Muscle layer of duodenum (tissue), 2 donors: ENCODE measurements around the gene CNTNAP2.

Experiments used
- H3K27ac ChIP-seq: one replicate; pipeline ENCODE4 v1.7.0; 2013; ENCODE audit warnings: mild to moderate bottlenecking, low read length
- H3K27me3 ChIP-seq: one replicate; pipeline ENCODE4 v1.7.0; 2013; ENCODE audit warnings: low read depth, mild to moderate bottlenecking, control low read depth, low read length
- H3K36me3 ChIP-seq, 2 donors: one replicate each; pipeline ENCODE4 v1.7.0; 2013; ENCODE audit warnings: low read length in 2 of 2, control low read depth in 1 of 2, mild to moderate bottlenecking in 1 of 2; ENCODE audit not compliant: insufficient read depth in 2 of 2, control insufficient read depth in 1 of 2
- H3K4me1 ChIP-seq, 2 donors: one replicate each; pipeline ENCODE4 v1.7.0; 2013; ENCODE audit warnings: low read length in 2 of 2, mild to moderate bottlenecking in 2 of 2, control low read depth in 1 of 2, moderate library complexity in 1 of 2; ENCODE audit not compliant: insufficient read depth in 2 of 2, control insufficient read depth in 1 of 2
- H3K4me3 ChIP-seq, 2 donors: one replicate each; pipeline ENCODE4 v1.7.0; 2013; ENCODE audit warnings: low read length in 2 of 2, low read depth in 1 of 2, mild to moderate bottlenecking in 1 of 2
- H3K9me3 ChIP-seq, 2 donors: one replicate each; pipeline ENCODE4 v1.7.0; 2013; ENCODE audit warnings: low read length in 2 of 2, control low read depth in 1 of 2, mild to moderate bottlenecking in 1 of 2; ENCODE audit not compliant: control insufficient read depth in 1 of 2
- donor health status: healthy.

The CNTNAP2 gene

DNA sequence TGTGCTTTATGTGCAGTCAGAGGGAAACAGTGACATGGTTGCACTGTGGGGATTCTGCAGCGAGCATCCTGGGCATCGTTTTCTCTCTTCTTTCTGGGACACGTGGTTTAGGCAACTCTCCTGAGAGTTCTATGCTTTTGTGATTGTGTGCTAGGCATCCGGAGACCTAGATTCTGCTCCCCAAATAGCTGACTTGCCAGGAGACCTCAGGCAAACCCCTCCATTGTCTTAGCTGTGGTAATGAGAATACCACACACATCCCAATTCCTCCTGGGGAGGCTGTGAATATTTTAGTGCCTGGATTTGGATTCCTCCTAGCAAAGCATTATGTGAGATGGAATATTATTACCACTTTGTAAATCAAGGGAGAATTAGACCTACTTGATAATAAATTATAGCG is 1862.0 kb downstream of the CNTNAP2 start:
- no peaks in the 10 kb centered on the region for H3K4me1 ChIP-seq
- H3K9me3 ChIP-seq, result no peaks in the 10 kb centered on the region
- no peak overlapping the region for H3K4me3 ChIP-seq
- H3K27me3 ChIP-seq, result no peaks in the 10 kb centered on the region
- H3K27ac ChIP-seq, result no peak overlapping the region
- no peaks in the 10 kb centered on the region for H3K36me3 ChIP-seq

DNA sequence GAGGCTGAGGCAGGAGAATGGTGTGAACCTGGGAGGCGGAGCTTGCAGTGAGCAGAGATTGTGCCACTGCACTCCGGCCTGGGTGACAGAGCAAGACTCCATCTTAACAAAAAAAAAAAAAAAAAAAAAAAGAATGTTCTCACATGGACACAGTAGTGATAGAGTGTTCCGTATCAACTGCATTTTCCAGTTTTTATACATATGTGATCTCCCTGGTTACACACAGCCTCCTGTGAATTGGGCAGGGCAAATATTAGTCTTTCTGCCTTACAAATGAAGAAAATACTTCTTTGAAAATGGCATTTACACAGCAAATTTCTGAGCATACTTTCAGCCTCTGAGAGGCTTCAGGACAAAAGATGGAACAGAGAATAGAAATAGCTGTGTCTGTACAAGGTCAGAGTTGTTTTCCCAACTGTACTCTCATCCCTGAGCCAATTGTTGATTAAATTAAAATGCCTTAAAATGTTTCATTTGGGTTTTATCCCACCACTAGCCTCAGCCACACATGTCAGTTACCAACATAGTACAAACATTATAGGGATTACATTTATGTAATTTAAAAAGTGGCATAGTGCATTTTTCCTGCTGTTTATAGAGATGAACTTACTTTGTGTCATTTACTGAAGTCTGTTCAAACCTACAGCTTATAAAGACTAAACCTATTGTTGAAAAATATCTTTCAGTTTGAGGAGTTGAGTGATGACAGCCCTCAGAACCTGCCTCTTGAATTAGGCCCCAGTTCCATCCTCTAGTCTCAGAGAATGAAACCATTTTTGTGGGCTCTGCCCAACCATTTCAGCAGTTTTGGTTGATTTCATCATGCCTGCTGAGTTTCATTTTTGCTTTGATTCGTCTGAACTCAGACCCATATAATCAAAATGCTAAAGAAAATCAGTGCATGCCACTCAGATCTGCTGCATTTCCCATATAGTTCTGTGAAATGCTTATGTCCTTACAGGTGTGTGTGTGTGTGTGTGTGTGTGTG is 1864.5 kb downstream of the CNTNAP2 start:
- Histone ChIP-seq H3K4me3 (no peak overlapping the region), H3K27ac (no peak overlapping the region), H3K27me3 (no peaks in the 10 kb centered on the region), H3K4me1 (no peaks in the 10 kb centered on the region), H3K9me3 (no peaks in the 10 kb centered on the region), H3K36me3 (no peaks in the 10 kb centered on the region)

DNA sequence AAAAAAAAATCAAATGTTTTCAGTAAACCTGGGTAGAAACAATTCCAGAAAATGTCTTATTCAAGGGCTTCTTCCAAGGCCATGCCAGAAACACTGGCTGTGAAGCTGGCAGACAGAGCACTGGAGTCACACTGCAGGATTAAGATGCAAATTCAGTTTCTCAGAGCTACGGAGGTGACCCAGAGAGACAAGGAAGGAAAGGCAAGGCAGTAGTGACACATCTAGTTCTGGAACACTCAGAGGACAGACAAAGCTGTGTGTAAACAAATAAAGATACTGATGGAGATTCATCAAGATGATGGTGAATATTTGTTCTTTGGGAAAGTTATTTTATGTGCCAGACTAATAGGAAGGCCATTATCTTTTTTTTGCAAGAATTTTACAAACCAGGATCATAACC is 1865.7 kb downstream of the CNTNAP2 start:
- H3K4me1 ChIP-seq, result no peaks in the 10 kb centered on the region
- H3K36me3 ChIP-seq, result no peaks in the 10 kb centered on the region
- no peak overlapping the region for H3K4me3 ChIP-seq
- H3K9me3 ChIP-seq, result no peaks in the 10 kb centered on the region
- H3K27ac ChIP-seq, result no peak overlapping the region
- H3K27me3 ChIP-seq, result no peaks in the 10 kb centered on the region

DNA sequence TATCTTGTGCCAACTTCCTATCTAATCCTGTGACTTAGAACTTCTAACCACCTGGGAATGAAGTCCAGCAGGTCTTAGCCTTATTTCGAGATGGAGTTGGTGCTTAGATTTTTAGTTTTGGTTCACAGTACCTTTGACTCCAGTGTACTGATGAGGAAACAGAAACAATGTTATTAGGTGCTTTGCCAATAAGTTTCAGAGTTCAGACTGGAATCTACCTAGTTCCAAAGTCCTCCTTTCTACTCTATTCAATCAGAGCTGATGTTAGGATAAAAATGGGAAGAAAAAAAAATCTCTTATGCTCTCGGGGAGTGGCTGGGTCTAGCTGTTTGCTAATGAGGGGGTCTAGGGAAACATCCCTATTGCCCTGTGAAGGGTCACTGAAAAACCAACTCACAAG is 1867.7 kb downstream of the CNTNAP2 start:
- H3K36me3 ChIP-seq, result no peaks in the 10 kb centered on the region
- no peak overlapping the region for H3K27ac ChIP-seq
- no peak overlapping the region for H3K4me3 ChIP-seq
- H3K4me1 ChIP-seq, result no peaks in the 10 kb centered on the region
- H3K9me3 ChIP-seq, result no peaks in the 10 kb centered on the region
- no peaks in the 10 kb centered on the region for H3K27me3 ChIP-seq

DNA sequence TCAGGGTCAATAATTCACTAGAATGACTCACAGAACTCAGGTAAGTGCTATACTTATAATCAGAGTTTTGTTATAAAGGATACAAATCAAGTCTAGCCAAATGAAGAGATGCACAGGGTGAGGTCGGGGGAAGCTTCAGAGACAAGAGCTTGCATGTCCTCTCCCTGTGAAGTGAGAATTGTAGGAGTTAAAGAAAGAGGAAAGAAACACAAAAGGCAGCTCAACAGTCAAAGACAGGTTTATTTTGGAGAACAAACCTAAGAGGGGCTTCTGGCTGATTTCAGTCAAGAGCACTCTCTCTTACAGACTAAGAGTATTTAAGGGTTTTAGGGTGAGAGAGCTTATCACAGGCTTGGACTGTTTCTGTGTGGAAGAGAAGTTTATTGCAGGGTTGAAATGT is 1873.5 kb downstream of the CNTNAP2 start:
- Histone ChIP-seq H3K9me3 (peaks cover 0 to 6% of the 10 kb centered on the region in 2 donors), H3K4me1 (no peaks in the 10 kb centered on the region), H3K27me3 (no peaks in the 10 kb centered on the region), H3K36me3 (no peaks in the 10 kb centered on the region), H3K27ac (no peak overlapping the region), H3K4me3 (no peak overlapping the region)

DNA sequence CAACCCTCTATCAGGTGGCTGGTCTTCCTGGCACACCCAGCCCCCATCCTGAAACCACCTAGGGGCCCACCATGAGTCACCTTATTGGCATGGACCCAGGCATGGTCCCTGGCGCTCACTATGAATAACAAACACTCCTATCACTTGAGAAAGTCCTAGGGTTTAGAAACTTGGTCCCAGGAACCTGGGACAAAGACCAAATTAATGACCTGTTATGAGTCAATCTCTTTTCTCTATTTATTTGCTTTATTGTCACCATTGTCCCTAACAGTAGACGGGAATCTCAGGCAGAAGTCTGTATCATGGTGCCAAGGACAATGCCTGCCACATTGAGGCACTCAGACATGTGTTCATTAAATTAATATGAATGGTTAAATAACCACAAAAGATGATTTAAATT is 1874.3 kb downstream of the CNTNAP2 start:
- Histone ChIP-seq H3K27me3 (no peaks in the 10 kb centered on the region), H3K36me3 (no peaks in the 10 kb centered on the region), H3K27ac (no peak overlapping the region), H3K4me3 (no peak overlapping the region), H3K4me1 (no peaks in the 10 kb centered on the region), H3K9me3 (peaks cover 0 to 6% of the 10 kb centered on the region in 2 donors)

DNA sequence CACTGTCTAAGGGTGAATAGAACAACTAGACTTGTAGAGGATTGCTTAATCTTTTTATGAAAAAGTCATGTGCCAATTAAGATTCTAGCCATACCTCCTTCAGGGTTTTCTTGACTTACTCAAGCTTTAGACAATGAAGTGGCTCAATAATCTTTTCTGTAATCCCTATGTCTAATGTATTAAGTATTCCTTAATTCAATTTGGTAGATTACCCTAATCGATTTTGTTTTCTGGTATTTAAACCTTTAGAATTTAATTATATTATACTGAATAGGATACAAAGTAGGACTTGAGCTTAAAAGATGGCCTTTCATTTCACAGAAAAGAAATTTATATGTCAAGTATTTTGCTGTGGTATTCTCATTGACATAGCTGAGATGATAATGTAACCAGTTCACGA is 1876.1 kb downstream of the CNTNAP2 start:
- no peaks in the 10 kb centered on the region for H3K27me3 ChIP-seq
- no peak overlapping the region for H3K27ac ChIP-seq
- no peaks in the 10 kb centered on the region for H3K4me1 ChIP-seq
- no peaks in the 10 kb centered on the region for H3K36me3 ChIP-seq
- H3K9me3 ChIP-seq, result peaks cover 0 to 6% of the 10 kb centered on the region in 2 donors
- H3K4me3 ChIP-seq, result no peak overlapping the region

DNA sequence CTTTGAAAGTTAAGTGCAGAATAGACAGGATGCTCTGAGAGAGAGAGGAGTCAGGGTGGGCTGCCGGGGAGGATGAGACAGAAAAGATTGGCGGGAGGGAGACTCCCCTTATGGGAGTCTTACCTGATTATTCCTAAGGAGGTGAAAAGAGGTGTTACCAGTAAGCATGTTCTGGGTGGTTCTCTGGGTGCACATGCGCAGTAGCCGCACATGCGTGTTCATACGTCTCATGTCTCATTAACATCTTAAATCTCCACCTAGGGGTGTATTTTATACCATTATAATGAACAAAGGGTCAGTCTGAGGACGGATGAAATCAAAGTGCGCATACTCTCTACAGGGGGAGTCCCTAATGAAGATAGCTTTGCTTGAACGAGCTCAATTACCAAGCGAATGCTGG is 1881.0 kb downstream of the CNTNAP2 start:
- Histone ChIP-seq H3K27ac (no peak overlapping the region), H3K4me3 (no peak overlapping the region), H3K36me3 (no peaks in the 10 kb centered on the region), H3K9me3 (no peaks in the 10 kb centered on the region), H3K4me1 (no peaks in the 10 kb centered on the region), H3K27me3 (no peaks in the 10 kb centered on the region)

DNA sequence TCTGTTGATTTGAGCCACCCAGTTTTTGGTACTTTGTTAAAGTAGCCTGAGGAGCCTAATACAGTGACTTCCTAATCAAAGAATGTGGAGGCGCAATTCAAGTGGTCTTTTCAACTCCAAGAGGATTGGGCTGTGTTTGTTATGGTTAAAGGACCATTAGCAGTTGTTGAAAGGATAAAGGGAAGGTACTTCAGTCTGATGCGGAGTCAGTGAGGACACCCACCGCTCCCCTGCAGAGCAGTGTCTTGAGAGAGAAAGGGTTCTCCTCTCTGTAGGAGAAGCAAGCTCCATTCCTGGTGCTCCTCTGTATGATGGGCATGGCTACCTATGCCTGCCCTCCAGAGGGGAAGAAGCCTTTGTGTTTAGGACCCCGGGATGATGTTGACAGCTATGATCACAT is 1883.4 kb downstream of the CNTNAP2 start:
- Histone ChIP-seq H3K27me3 (no peaks in the 10 kb centered on the region), H3K4me1 (no peaks in the 10 kb centered on the region)

DNA sequence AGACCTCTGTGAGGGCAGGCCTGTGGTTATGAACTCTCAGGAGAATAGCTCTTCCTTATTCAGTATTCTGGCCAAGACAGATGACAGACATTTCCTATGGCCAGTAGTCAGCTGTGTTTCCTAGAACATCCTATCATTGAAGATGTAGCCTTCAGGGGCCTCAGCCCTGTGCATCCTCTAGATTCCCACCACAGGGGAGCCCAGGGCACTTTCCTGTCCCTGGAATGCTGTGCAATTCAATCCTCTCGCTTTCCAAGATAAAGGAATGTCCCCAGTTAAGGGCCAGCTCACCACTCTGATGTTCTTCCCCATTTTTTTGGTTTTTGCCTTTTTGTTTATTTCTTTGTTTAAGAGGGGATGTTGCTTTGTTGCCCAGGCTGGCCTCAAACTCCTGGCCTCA is 1895.2 kb downstream of the CNTNAP2 start:
- no peak overlapping the region for H3K27ac ChIP-seq
- no peaks in the 10 kb centered on the region for H3K36me3 ChIP-seq
- H3K9me3 ChIP-seq, result no peaks in the 10 kb centered on the region
- H3K27me3 ChIP-seq, result no peaks in the 10 kb centered on the region
- no peak overlapping the region for H3K4me3 ChIP-seq
- no peaks in the 10 kb centered on the region for H3K4me1 ChIP-seq

More for the DNA sequence above, 1883.4 kb downstream of the CNTNAP2 start:
- Histone ChIP-seq H3K36me3 (no peaks in the 10 kb centered on the region), H3K27ac (no peak overlapping the region), H3K4me3 (no peak overlapping the region), H3K9me3 (no peaks in the 10 kb centered on the region)

DNA sequence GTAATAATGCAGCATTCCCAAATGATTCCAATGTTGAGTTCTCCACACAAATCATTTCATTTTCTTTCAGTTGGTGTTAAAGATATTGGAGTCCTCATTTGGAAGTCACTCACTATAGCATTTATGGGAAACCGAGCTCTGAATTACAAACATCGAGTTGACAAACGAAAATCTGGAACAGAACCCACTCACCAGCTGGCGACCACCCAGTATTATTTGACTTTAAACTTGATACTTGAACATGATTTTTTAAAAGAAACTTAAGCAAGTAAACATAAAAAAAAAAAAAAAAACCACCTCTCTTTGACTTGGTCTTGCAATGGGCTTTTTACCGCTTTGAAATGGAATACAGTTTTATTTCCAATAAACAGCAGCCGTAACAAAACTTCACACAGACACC is 1897.4 kb downstream of the CNTNAP2 start:
- no peaks in the 10 kb centered on the region for H3K4me1 ChIP-seq
- no peak overlapping the region for H3K27ac ChIP-seq
- H3K9me3 ChIP-seq, result no peaks in the 10 kb centered on the region
- no peaks in the 10 kb centered on the region for H3K27me3 ChIP-seq
- H3K4me3 ChIP-seq, result no peak overlapping the region
- no peaks in the 10 kb centered on the region for H3K36me3 ChIP-seq

DNA sequence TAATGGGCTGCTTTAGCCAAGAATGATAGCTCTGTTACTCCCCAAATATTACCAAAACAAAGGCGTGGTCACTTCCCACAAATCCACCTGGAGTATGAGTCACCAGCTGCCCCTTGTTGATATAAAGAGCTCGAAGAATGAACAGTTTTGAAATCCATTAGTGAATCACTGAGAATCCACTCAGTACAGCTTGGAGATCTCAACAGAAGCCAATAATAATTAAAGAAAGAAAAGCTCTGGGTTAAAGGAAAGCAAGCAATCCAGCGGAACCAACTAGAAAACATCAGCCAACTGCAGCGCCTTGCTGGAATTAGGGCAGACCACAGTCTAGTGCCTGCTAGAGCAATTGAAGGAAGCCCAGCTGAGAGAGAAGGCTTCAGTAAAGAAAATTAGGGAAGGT is 1897.9 kb downstream of the CNTNAP2 start:
- Histone ChIP-seq H3K4me1 (no peaks in the 10 kb centered on the region), H3K27ac (no peak overlapping the region), H3K36me3 (no peaks in the 10 kb centered on the region), H3K9me3 (no peaks in the 10 kb centered on the region), H3K4me3 (no peak overlapping the region), H3K27me3 (no peaks in the 10 kb centered on the region)
